Activated B cell treated with CpG ODN at 0.5 μM for 24 hours (primary cell): ENCODE data around the gene NRXN3. TPM values are rescaled to one million over a fixed set of nuclear protein-coding genes. Genes with fewer than 3 reads are reported as not detected.

Experiments
- ATAC-seq: fragments of 200-7000 bp; cut with Tn5 transposase; one replicate; pipeline ENCODE4 v1.10.0; 2021; ENCODE audit warnings: low read depth, mild to moderate bottlenecking, moderate library complexity
- CTCF ChIA-PET: fragments of 350-600 bp; sonication (Branson Sonifier 250); formaldehyde crosslinking; loops from one replicate; lab custom pipeline; 2021; ENCODE audit warnings: antibody characterized with exemption; lab: Charles Lee
- POLR2A ChIA-PET: fragments of 350-600 bp; sonication (Branson Sonifier 250); formaldehyde crosslinking; loops from one replicate; lab custom pipeline; 2021; ENCODE audit warnings: antibody characterized with exemption; lab: Charles Lee
- DNase-seq: peaks from one replicate; pipeline ENCODE4 v3.0.0; 2022
- H3K27ac Mint-ChIP-seq: one replicate; pipeline ENCODE4 v1.8.0; 2020; ENCODE audit warnings: mixed read lengths
- H3K27me3 Mint-ChIP-seq: one replicate; pipeline ENCODE4 v1.8.0; 2021; ENCODE audit warnings: mixed read lengths
- H3K36me3 Mint-ChIP-seq: one replicate; pipeline ENCODE4 v1.8.0; 2021; ENCODE audit warnings: low read depth, mixed read lengths
- H3K4me1 Mint-ChIP-seq: one replicate; pipeline ENCODE4 v1.8.0; 2021; ENCODE audit warnings: mixed read lengths
- H3K4me3 Mint-ChIP-seq: one replicate; pipeline ENCODE4 v1.8.0; 2020; ENCODE audit warnings: mild to moderate bottlenecking, mixed read lengths
- H3K9me3 Mint-ChIP-seq: one replicate; pipeline ENCODE4 v1.8.0; 2020; ENCODE audit warnings: mixed read lengths
- CTCF ChIP-seq: fragments of 200-600 bp; IDR thresholded peaks from one replicate; pipeline ENCODE4 v1.8.0; 2022; ENCODE audit warnings: antibody characterized with exemption, mild to moderate bottlenecking
- intact Hi-C: fragments of 100-400 bp; cut with micrococcal nuclease; formaldehyde crosslinking; loops from one replicate; pipeline ENCODE4 v1.15.1; 2024
- total RNA-seq: library from RNA; stranded (reverse); gene quantifications from 2 replicates; pipeline ENCODE4 v1.2.3, GENCODE V29; 2022

The NRXN3 gene
- total RNA-seq, 1 donor from 2014 or later = not detected

- ChIA-PET CTCF (no interaction called here), POLR2A (no interaction called here)
- TF ChIP-seq CTCF = no peak
- DNase-seq (no peak), ATAC-seq (no peak)
- H3K9me3 Mint-ChIP-seq = no peaks in the 10 kb centered on the region
- no peak overlapping the region for H3K27ac Mint-ChIP-seq
- no peak overlapping the region for H3K4me3 Mint-ChIP-seq
- no peaks in the 10 kb centered on the region for H3K4me1 Mint-ChIP-seq
- no peaks in the 10 kb centered on the region for H3K36me3 Mint-ChIP-seq
- intact Hi-C loops = no loop called here
- no peaks in the 10 kb centered on the region for H3K27me3 Mint-ChIP-seq
Measured at GRCh38 chr14:78688503-78688902, 518.3 kb downstream of the NRXN3 start.

DNA sequence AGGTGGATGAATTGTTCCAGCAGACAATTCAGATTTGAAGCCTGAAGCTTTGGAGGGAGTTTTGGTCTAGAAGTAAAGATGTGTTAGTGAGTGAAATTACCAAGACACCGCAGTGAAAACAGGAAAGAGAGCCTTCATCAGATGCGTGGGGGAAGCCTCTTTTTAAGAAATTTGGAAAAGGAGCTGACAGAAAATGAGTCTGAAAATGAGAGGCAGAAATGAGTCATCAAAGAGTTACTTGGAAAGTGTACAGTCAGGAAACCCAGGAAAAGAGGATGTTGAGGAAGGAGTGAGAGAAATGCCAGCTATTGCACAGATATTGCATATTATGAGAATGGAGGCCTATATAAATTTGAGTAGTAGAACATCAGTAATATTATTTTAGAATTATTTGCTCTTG lies 520.7 kb downstream of the NRXN3 start:
- H3K4me1 Mint-ChIP-seq = no peaks in the 10 kb centered on the region
- no peak for TF ChIP-seq CTCF
- ChIA-PET CTCF (no interaction called here), POLR2A (no interaction called here)
- no peaks in the 10 kb centered on the region for H3K36me3 Mint-ChIP-seq
- H3K9me3 Mint-ChIP-seq = no peaks in the 10 kb centered on the region
- DNase-seq (no peak), ATAC-seq (no peak)
- no peak overlapping the region for H3K4me3 Mint-ChIP-seq
- no peaks in the 10 kb centered on the region for H3K27me3 Mint-ChIP-seq
- intact Hi-C loops = no loop called here
- H3K27ac Mint-ChIP-seq = no peak overlapping the region

GRCh38 chr14:78697341-78697740 lies 527.2 kb downstream of the NRXN3 start:
- no peak for DNase-seq
- POLR2A ChIA-PET = no interaction called here
- Mint-ChIP-seq H3K27me3 (no peaks in the 10 kb centered on the region), H3K9me3 (no peaks in the 10 kb centered on the region), H3K36me3 (no peaks in the 10 kb centered on the region), H3K27ac (no peak overlapping the region), H3K4me1 (no peaks in the 10 kb centered on the region), H3K4me3 (no peak overlapping the region)
- no peak for TF ChIP-seq CTCF
- intact Hi-C loops = no loop called here
- ATAC-seq = no peak
- CTCF ChIA-PET = no interaction called here

DNA sequence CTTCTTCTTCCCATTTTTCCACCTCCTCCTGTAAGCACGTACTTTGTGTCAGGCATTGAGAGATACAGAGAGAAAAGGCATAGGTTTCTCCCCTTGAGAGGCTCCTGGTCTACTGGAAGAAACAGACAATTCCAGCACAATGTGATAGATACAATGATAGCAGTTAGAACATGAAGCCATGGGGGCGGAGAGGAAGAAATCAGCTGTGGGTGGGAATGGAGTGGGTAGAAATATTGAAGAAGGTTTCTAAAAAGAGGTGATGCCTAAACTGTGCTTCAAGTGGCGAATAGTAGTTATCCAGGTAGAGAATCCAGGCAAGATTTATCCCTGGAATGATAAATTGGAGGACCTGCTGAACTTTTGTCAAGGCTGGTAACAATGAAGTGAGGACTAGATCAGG lies 528.8 kb downstream of the NRXN3 start:
- ChIA-PET POLR2A (no interaction called here), CTCF (no interaction called here)
- Mint-ChIP-seq H3K4me1 (no peaks in the 10 kb centered on the region), H3K27me3 (no peaks in the 10 kb centered on the region), H3K27ac (no peak overlapping the region), H3K9me3 (no peaks in the 10 kb centered on the region), H3K36me3 (no peaks in the 10 kb centered on the region), H3K4me3 (no peak overlapping the region)
- TF ChIP-seq CTCF = no peak
- intact Hi-C loops = no loop called here
- DNase-seq = no peak
- no peak for ATAC-seq

- ATAC-seq (no peak), DNase-seq (no peak)
- Mint-ChIP-seq H3K4me3 (no peak overlapping the region), H3K36me3 (no peaks in the 10 kb centered on the region), H3K9me3 (no peaks in the 10 kb centered on the region), H3K27ac (no peak overlapping the region), H3K27me3 (no peaks in the 10 kb centered on the region), H3K4me1 (no peaks in the 10 kb centered on the region)
- ChIA-PET POLR2A (no interaction called here), CTCF (no interaction called here)
- intact Hi-C loops = no loop called here
- TF ChIP-seq CTCF = no peak
Measured at GRCh38 chr14:78700236-78700635, 530.1 kb downstream of the NRXN3 start.
